Brain microvascular endothelial cell (primary cell): Measurements from ENCODE around the gene TBC1D1.

Experiments used
- DNase-seq: peaks from one replicate; pipeline ENCODE4 v3.0.0-alpha.2; 2020
- H3K27ac ChIP-seq: fragments of 250-450 bp; sonication (Bioruptor Pico); 2 replicates; pipeline ENCODE4 v1.5.1; 2020; ENCODE audit warnings: mild to moderate bottlenecking, moderate library complexity
- H3K27me3 ChIP-seq: fragments of 250-450 bp; sonication (Bioruptor Pico); replicated peaks from 2 replicates; pipeline ENCODE4 v1.5.1; 2020; ENCODE audit warnings: mild to moderate bottlenecking
- H3K36me3 ChIP-seq: fragments of 250-450 bp; sonication (Bioruptor Pico); replicated peaks from 2 replicates; pipeline ENCODE4 v1.5.1; 2020; ENCODE audit warnings: mild to moderate bottlenecking
- H3K4me3 ChIP-seq: 2 replicates; pipeline ENCODE4 v1.5.1; 2011; ENCODE audit warnings: low read depth, mild to moderate bottlenecking, control low read depth, low read length, moderate library complexity
- in situ Hi-C: cut with HindIII; loops from 2 replicates; pipeline ENCODE4 v1.10.0; 2017; ENCODE audit warnings: low sequenced_read_pairs, low pct_ligation_motif_present
- TF ChIP-seq, protein P1 (sequence below): IDR thresholded peaks from 2 replicates; pipeline ENCODE4 v1.5.1; 2011; ENCODE audit warnings: low read depth, mild to moderate bottlenecking, moderate library complexity, low read length, control low read depth, inconsistent platforms; ENCODE audit errors: missing control alignments

TBC1D1 gene

DNA sequence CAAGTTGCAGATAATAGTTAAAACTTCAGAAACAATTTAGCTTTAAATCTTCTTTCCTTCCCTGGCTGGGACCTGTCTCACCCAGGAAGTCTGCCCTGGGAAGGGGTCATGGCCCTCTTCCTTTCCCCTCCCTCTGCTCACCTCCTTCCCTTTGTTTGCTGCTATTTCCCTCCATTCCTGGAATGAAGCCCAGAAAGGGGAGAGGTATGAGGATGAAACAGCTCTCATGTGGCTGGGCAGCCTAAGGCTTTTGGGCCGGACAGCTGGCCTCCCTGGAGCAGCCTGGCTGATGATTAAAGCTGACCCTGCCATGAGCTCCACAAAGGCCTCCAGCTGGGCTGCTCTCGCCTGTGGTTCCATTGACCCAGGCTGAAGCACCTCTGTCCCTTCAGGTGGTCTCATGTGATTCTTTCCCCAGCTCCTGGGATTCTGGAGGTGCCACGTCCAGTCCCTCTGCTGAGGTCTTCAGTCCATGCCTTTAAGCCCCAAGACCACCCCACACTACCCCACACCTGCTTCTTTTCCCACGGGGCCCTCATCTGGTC is 271.4 kb downstream of the TBC1D1 start:
- H3K36me3 ChIP-seq, result no peaks in the 10 kb centered on the region
- peak; percentile 67 for DNase-seq
- H3K27ac ChIP-seq, result peak overlapping the region; percentile 99
- TF ChIP-seq, protein P1, sequence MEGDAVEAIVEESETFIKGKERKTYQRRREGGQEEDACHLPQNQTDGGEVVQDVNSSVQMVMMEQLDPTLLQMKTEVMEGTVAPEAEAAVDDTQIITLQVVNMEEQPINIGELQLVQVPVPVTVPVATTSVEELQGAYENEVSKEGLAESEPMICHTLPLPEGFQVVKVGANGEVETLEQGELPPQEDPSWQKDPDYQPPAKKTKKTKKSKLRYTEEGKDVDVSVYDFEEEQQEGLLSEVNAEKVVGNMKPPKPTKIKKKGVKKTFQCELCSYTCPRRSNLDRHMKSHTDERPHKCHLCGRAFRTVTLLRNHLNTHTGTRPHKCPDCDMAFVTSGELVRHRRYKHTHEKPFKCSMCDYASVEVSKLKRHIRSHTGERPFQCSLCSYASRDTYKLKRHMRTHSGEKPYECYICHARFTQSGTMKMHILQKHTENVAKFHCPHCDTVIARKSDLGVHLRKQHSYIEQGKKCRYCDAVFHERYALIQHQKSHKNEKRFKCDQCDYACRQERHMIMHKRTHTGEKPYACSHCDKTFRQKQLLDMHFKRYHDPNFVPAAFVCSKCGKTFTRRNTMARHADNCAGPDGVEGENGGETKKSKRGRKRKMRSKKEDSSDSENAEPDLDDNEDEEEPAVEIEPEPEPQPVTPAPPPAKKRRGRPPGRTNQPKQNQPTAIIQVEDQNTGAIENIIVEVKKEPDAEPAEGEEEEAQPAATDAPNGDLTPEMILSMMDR, result no peak
- in situ Hi-C loops, result loop anchor here (25.0 kb wide), 1 partner anchor 100 kb away; no protein-coding TSS in a partner anchor
- H3K4me3 ChIP-seq, result no peak overlapping the region
- H3K27me3 ChIP-seq, result no peaks in the 10 kb centered on the region

DNA sequence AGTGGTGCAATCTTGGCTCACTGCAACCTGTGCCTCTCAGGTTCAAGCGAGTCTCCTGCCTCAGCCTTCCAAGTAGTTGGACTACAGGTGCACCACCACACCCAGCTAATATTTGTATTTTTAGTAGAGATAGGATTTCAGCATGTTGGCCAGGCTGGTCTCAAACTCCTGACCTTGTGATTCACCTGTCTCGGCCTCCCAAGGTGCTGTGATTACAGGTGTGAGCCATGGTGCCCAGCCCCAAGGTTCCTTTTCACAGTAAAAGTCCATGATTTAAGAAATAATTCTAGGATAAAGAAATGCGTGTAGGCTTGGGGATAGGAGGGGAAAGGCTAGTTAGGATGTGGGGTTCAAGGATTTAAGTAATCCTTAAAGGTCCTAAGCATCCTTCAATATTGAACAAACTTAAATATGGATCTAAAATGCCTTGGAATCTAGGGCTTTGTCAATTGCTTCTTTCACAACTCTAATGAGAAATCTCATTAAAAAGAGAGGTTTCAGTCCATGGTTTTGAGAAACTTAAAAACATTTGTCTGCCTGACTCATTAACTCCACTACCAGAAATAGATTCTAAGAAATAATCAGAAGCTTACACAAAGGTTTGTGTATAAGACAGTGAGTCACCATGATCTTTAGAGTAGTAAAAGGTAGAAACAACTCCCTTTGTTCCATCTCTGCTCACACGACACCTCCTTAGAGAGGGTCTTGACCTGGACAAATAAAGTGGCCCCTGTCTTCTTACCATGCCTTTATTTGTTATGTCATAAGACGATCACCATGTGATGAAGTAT is 272.5 kb downstream of the TBC1D1 start:
- in situ Hi-C loops, result loop anchor here (25.0 kb wide), 1 partner anchor 101 kb away; no protein-coding TSS in a partner anchor
- TF ChIP-seq, protein P1, result no peak
- peak; percentile 1 for DNase-seq
- Histone ChIP-seq H3K4me3 (no peak overlapping the region), H3K27ac (no peak overlapping the region), H3K27me3 (no peaks in the 10 kb centered on the region), H3K36me3 (no peaks in the 10 kb centered on the region)

DNA sequence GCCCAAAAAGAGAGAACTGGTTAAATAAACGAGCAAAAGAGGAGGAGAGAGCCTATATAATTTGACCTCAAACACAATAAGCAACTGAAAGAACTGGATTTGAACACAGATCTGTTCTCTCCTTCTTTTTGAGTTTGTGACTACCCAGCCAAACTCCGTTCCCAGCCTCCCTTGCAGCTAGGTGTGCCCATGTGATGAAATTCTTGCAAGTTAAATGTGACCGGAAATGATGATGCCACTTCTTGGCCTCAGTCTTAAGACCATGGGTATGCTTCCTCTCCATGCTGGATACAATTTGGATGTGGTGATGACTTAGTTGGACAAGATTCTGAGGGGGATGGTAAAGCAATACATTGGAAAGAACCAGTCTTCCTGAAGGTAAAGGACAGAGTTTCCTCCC is 273.5 kb downstream of the TBC1D1 start:
- TF ChIP-seq, protein P1, result no peak
- Histone ChIP-seq H3K27me3 (no peaks in the 10 kb centered on the region), H3K27ac (no peak overlapping the region), H3K4me3 (no peak overlapping the region), H3K36me3 (no peaks in the 10 kb centered on the region)
- in situ Hi-C loops, result loop anchor here (25.0 kb wide), 1 partner anchor 102 kb away; no protein-coding TSS in a partner anchor
- DNase-seq, result no peak

DNA sequence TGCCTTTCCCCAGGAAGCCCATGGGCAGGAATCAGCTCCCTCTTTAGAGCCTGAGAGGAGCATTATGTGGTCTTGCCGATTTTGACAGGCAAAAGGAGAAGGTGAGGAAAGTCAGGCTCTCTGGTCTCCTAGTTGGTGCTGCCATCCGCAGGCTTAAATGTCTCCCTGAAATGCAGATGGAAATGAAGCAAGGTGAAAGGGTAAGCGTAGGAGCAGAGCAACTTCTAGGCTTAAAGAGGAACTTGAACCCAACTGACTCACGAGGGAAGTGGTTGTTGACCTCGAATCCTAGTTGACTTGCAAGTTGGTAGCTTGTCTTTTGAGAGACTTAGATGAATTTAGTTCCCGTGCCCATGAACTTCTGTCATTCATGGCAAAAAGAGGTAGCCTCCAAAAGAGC is 275.2 kb downstream of the TBC1D1 start:
- H3K36me3 ChIP-seq, result no peaks in the 10 kb centered on the region
- H3K4me3 ChIP-seq, result no peak overlapping the region
- in situ Hi-C loops, result loop anchor here (25.0 kb wide), 1 partner anchor 104 kb away; no protein-coding TSS in a partner anchor
- TF ChIP-seq, protein P1, result no peak
- no peak for DNase-seq
- H3K27me3 ChIP-seq, result no peaks in the 10 kb centered on the region
- H3K27ac ChIP-seq, result no peak overlapping the region

DNA sequence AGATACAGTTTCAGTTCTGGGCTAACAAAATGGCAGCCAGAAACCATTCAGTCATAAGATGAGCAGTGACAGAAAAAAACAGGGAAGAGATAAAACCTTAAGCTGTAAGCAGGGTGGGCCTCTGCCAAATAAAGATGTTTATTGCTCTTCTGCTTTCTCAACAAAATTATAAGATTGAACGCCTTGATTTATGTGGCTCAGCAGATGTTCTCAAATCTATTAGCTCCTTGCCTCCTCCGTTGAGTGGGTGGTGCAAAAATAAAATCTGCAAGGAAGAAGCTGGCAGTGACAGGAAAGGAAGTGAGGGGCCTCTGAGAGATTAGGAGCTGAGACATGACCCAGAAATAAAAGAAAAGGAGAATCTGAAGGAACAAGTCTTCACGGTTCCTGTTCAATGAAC is 275.9 kb downstream of the TBC1D1 start:
- H3K4me3 ChIP-seq, result no peak overlapping the region
- no peaks in the 10 kb centered on the region for H3K27me3 ChIP-seq
- no peaks in the 10 kb centered on the region for H3K36me3 ChIP-seq
- in situ Hi-C loops, result loop anchor here (25.0 kb wide), 1 partner anchor 104 kb away; no protein-coding TSS in a partner anchor
- no peak overlapping the region for H3K27ac ChIP-seq
- no peak for DNase-seq
- TF ChIP-seq, protein P1, result no peak
